WTC11 (cell line): ENCODE results near the gene RPL18A. TPM values are rescaled to one million over a fixed set of nuclear protein-coding genes. Genes with fewer than 3 reads are reported as not detected.

Experiments used
- ATF1 ChIP-seq: sonication (generic); formaldehyde crosslinking; IDR thresholded peaks from 2 replicates; pipeline ENCODE4 v1.8.1; 2023; ENCODE audit warnings: mild to moderate bottlenecking, moderate library complexity, missing genetic modification reagents
- FOXJ3 ChIP-seq: sonication (generic); formaldehyde crosslinking; IDR thresholded peaks from 2 replicates; pipeline ENCODE4 v1.9.0; 2021; ENCODE audit warnings: missing genetic modification reagents, mild to moderate bottlenecking, borderline replicate concordance
- FOXK1 ChIP-seq: sonication (generic); formaldehyde crosslinking; IDR thresholded peaks from 2 replicates; pipeline ENCODE4 v1.8.0; 2022; ENCODE audit warnings: mild to moderate bottlenecking, moderate library complexity, missing genetic modification reagents
- GTF2I ChIP-seq: fragments of 250-450 bp; sonication (Bioruptor Pico); conservative IDR thresholded peaks from 2 replicates; pipeline ENCODE4 v1.4.0; 2021; ENCODE audit warnings: mild to moderate bottlenecking
- SMAD4 ChIP-seq: sonication (generic); formaldehyde crosslinking; IDR thresholded peaks from 2 replicates; pipeline ENCODE4 v1.8.0; 2022; ENCODE audit warnings: mild to moderate bottlenecking, missing genetic modification reagents
- TCF7 ChIP-seq: sonication (generic); formaldehyde crosslinking; IDR thresholded peaks from 2 replicates; pipeline ENCODE4 v1.8.0; 2022; ENCODE audit warnings: mild to moderate bottlenecking, low read depth, missing genetic modification reagents, moderate library complexity
- TP53 ChIP-seq: sonication (generic); formaldehyde crosslinking; IDR thresholded peaks from 2 replicates; pipeline ENCODE4 v1.8.1; 2023; ENCODE audit warnings: mild to moderate bottlenecking, missing genetic modification reagents
- ZNF512 ChIP-seq: sonication (generic); formaldehyde crosslinking; IDR thresholded peaks from 2 replicates; pipeline ENCODE4 v1.8.1; 2022; ENCODE audit warnings: missing genetic modification reagents, borderline replicate concordance
- total RNA-seq: library from RNA; stranded (reverse); gene quantifications from 3 replicates; pipeline ENCODE4 v1.2.3, GENCODE V29; 2021
- TF ChIP-seq, protein P1 (sequence below): sonication (generic); formaldehyde crosslinking; IDR thresholded peaks from 2 replicates; pipeline ENCODE4 v1.8.1; 2022; ENCODE audit warnings: low read depth, mild to moderate bottlenecking, moderate library complexity, missing genetic modification reagents, borderline replicate concordance
- TF ChIP-seq, protein P2 (sequence below): sonication (generic); formaldehyde crosslinking; IDR thresholded peaks from 2 replicates; pipeline ENCODE4 v1.8.0; 2022; ENCODE audit warnings: mild to moderate bottlenecking, missing genetic modification reagents
- TF ChIP-seq, protein P3 (sequence below): fragments of 250-450 bp; sonication (Bioruptor Pico); IDR thresholded peaks from 2 replicates; pipeline ENCODE4 v1.9.0; 2021; ENCODE audit warnings: mild to moderate bottlenecking, borderline replicate concordance

The RPL18A gene
- total RNA-seq, 1 experiment from 2014 or later: 2,950 TPM

DNA sequence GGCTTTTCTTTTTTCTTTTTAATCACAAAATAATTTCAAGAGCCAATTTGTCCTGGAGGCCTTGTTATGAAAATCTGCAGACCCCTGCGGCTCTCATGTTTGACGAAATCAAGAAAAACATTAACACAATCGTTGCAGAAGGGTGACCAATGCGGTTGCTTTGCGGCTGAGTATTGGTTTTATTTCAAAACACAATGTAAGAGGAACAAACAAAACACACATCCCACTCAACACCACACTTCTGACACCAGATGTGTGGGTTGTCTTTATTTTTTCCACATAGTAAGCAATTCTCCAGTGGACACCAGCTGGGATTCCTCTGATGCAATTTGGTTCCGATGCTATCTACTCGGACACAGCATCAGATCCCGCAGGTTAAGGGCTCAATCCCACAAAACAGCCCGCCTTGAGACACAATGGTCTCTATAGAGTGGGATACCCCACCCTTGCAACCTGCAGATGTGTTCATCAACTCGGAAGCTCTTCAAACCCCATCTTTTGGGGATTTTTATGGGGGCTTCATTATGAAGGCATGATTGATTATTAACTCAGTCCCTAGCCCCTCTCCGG, 51.2 kb downstream of the RPL18A start (continued):
- TF ChIP-seq ATF1 (no peak), FOXJ3 (CRISPR knock-in tag) (no peak), TCF7 (no peak), GTF2I (CRISPR knock-in tag) (no peak), SMAD4 (CRISPR knock-in tag) (no peak), ZNF512 (CRISPR knock-in tag) (no peak), FOXK1 (CRISPR knock-in tag) (no peak), TP53 (no peak)
- TF ChIP-seq, protein P1, sequence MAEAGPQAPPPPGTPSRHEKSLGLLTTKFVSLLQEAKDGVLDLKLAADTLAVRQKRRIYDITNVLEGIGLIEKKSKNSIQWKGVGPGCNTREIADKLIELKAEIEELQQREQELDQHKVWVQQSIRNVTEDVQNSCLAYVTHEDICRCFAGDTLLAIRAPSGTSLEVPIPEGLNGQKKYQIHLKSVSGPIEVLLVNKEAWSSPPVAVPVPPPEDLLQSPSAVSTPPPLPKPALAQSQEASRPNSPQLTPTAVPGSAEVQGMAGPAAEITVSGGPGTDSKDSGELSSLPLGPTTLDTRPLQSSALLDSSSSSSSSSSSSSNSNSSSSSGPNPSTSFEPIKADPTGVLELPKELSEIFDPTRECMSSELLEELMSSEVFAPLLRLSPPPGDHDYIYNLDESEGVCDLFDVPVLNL: no peak
- TF ChIP-seq, protein P2, sequence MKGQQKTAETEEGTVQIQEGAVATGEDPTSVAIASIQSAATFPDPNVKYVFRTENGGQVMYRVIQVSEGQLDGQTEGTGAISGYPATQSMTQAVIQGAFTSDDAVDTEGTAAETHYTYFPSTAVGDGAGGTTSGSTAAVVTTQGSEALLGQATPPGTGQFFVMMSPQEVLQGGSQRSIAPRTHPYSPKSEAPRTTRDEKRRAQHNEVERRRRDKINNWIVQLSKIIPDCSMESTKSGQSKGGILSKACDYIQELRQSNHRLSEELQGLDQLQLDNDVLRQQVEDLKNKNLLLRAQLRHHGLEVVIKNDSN (CRISPR knock-in tag): no peak
- TF ChIP-seq, protein P3, sequence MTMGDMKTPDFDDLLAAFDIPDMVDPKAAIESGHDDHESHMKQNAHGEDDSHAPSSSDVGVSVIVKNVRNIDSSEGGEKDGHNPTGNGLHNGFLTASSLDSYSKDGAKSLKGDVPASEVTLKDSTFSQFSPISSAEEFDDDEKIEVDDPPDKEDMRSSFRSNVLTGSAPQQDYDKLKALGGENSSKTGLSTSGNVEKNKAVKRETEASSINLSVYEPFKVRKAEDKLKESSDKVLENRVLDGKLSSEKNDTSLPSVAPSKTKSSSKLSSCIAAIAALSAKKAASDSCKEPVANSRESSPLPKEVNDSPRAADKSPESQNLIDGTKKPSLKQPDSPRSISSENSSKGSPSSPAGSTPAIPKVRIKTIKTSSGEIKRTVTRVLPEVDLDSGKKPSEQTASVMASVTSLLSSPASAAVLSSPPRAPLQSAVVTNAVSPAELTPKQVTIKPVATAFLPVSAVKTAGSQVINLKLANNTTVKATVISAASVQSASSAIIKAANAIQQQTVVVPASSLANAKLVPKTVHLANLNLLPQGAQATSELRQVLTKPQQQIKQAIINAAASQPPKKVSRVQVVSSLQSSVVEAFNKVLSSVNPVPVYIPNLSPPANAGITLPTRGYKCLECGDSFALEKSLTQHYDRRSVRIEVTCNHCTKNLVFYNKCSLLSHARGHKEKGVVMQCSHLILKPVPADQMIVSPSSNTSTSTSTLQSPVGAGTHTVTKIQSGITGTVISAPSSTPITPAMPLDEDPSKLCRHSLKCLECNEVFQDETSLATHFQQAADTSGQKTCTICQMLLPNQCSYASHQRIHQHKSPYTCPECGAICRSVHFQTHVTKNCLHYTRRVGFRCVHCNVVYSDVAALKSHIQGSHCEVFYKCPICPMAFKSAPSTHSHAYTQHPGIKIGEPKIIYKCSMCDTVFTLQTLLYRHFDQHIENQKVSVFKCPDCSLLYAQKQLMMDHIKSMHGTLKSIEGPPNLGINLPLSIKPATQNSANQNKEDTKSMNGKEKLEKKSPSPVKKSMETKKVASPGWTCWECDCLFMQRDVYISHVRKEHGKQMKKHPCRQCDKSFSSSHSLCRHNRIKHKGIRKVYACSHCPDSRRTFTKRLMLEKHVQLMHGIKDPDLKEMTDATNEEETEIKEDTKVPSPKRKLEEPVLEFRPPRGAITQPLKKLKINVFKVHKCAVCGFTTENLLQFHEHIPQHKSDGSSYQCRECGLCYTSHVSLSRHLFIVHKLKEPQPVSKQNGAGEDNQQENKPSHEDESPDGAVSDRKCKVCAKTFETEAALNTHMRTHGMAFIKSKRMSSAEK (CRISPR knock-in tag): no peak
- TF ChIP-seq, all 79 proteins: peak for 0

Other genes starting within 250 kb of the RPL18A start
- gene UNC13A, start 171.6 kb upstream of the RPL18A start, total RNA-seq: 40.7 to 42.9 TPM (median 41.1 TPM) in 3 replicates
- gene MAP1S, start 140.4 kb upstream of the RPL18A start, total RNA-seq: 115 to 124 TPM (median 120 TPM) in 3 replicates
- 22.8 to 26.8 TPM (median 25.1 TPM) in 3 replicates for gene FCHO1, start 108.4 kb upstream of the RPL18A start, total RNA-seq
- 1.2 to 1.9 TPM (median 1.3 TPM) in 3 replicates for gene B3GNT3, start 64.8 kb upstream of the RPL18A start, total RNA-seq
- 0.79 to 1.2 TPM (median 1.2 TPM) in 3 replicates for gene INSL3, start 38.4 kb upstream of the RPL18A start, total RNA-seq
- gene JAK3, start 11.9 kb upstream of the RPL18A start, total RNA-seq: 4.4 to 5.6 TPM (median 5.6 TPM) in 3 replicates
- gene SLC5A5, start 12.0 kb downstream of the RPL18A start, total RNA-seq: 2.5 TPM in 3 replicates
- 152 to 159 TPM (median 156 TPM) in 3 replicates for gene CCDC124, start 73.1 kb downstream of the RPL18A start, total RNA-seq
- 15.3 to 18.0 TPM (median 17.2 TPM) in 3 replicates for gene KCNN1, start 107.2 kb downstream of the RPL18A start, total RNA-seq
- 9.2 to 9.9 TPM (median 9.8 TPM) in 3 replicates for gene ARRDC2, start 148.3 kb downstream of the RPL18A start, total RNA-seq
- not detected in 3 replicates for gene IL12RB1, start 227.0 kb downstream of the RPL18A start, total RNA-seq
- gene MAST3, start 237.9 kb downstream of the RPL18A start, total RNA-seq: 10.8 to 11.5 TPM (median 11.2 TPM) in 3 replicates